ENCODE results near the gene MMP28.

The MMP28 gene

GRCh38 chr17:35797918-35798317 is 2.5 kb upstream of the MMP28 start:
- DNase-seq, result no peak

- DNase-seq, result no peak
These were observed 1.9 kb upstream of the MMP28 start for GRCh38 chr17:35797370-35797769.

GRCh38 chr17:35796942-35797341 is 1.5 kb upstream of the MMP28 start:
- DNase-seq, result no peak

GRCh38 chr17:35795871-35796265 is 427 bp upstream of the MMP28 start:
- DNase-seq, result no peak

GRCh38 chr17:35793257-35793656 is 2.2 kb downstream of the MMP28 start:
- no peak for DNase-seq

GRCh38 chr17:35791681-35792350 is 3.6 kb downstream of the MMP28 start:
- DNase-seq, result no peak

- no peak for DNase-seq
These were observed 4.6 kb downstream of the MMP28 start for GRCh38 chr17:35790841-35791240.

- DNase-seq, result no peak
These were observed 6.7 kb downstream of the MMP28 start for GRCh38 chr17:35788477-35789368.

GRCh38 chr17:35786941-35787432 is 8.5 kb downstream of the MMP28 start:
- DNase-seq, result no peak

- no peak for DNase-seq
These were observed 10.5 kb downstream of the MMP28 start for GRCh38 chr17:35784895-35785294.

GRCh38 chr17:35780950-35781349 is 14.5 kb downstream of the MMP28 start:
- DNase-seq, result no peak

GRCh38 chr17:35778641-35779196 is 16.7 kb downstream of the MMP28 start:
- DNase-seq, result no peak

GRCh38 chr17:35775583-35775982 is 19.9 kb downstream of the MMP28 start:
- DNase-seq, result no peak

- DNase-seq, result no peak
These were observed 20.4 kb downstream of the MMP28 start for GRCh38 chr17:35775039-35775438.

- no peak for DNase-seq
These were observed 20.9 kb downstream of the MMP28 start for GRCh38 chr17:35774499-35774898.

- DNase-seq, result no peak
These were observed 21.6 kb downstream of the MMP28 start for GRCh38 chr17:35773679-35774425.

GRCh38 chr17:35773129-35773528 is 22.3 kb downstream of the MMP28 start:
- no peak for DNase-seq

GRCh38 chr17:35769895-35770486 is 25.4 kb downstream of the MMP28 start:
- DNase-seq, result no peak

GRCh38 chr17:35768797-35769196 is 26.6 kb downstream of the MMP28 start:
- DNase-seq, result no peak

GRCh38 chr17:35766903-35767510 is 28.4 kb downstream of the MMP28 start:
- no peak for DNase-seq

GRCh38 chr17:35766489-35766877 is 29.0 kb downstream of the MMP28 start:
- DNase-seq, result no peak
